Superior temporal gyrus (tissue), 1 donor: ENCODE results near the gene TECTB.
A peak's percentile ranks its signal among the peaks of the same experiment; 100 is the strongest.

Source experiments
- DNase-seq: peaks from one replicate; pipeline ENCODE4 v3.0.0-alpha.2; 2016; ENCODE audit errors: extremely low spot score

TECTB gene

GRCh38 chr10:112308125-112308502 lies 24.9 kb downstream of the TECTB start:
- DNase-seq, result no peak

DNA sequence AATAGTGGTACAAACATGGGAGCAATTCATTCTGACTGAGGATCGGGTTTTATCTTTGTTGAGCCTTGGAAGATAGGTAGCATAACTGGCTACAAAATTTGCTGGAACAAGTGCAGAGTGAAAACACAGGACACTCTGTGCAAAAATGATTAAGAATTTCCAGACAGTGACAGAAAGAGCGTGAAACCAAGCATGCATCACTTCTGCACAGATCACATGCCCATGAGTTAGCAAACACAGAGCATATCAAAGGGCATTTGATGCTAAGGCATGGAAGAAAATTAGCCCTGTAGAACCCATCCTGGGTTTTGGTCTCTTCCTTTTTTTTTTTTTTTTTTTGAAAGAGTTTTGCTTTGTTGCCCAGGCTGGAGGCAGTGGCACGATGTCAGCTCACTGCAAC lies 28.3 kb downstream of the TECTB start:
- DNase-seq, result no peak

GRCh38 chr10:112313234-112313633 lies 30.0 kb downstream of the TECTB start:
- DNase-seq, result no peak

GRCh38 chr10:112313911-112314310 lies 30.7 kb downstream of the TECTB start:
- DNase-seq, result no peak

DNA sequence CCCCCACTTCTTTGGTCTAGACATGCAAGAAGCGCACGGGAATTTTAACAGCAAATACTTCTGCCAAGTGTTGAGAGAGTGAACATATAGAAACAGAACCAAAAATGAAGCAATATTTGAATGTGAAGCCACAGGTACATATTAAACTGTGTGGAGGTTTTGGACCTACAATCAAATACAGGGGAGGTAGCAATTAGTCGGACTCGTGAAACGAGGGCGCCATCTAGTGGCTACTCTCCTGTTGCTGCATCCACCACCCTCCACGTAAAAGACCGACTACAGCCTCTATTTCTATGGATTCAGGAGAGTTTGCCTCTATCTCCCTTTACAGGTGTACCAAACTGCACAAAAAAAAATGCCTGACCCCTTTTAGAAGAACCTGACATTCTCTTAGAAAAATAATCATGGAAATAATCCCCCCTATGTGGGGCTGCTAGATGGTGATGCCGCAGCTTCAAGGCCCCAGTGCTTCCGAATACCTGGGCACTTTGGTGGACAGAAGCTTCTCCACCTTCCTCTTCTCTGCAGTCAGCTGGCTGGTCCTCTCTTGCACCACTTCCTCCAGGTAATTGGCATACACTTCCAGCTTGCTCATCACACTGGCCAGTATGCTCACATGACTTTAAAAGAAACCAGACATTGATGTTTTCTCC lies 31.7 kb downstream of the TECTB start:
- DNase-seq, result peak; percentile 91

DNA sequence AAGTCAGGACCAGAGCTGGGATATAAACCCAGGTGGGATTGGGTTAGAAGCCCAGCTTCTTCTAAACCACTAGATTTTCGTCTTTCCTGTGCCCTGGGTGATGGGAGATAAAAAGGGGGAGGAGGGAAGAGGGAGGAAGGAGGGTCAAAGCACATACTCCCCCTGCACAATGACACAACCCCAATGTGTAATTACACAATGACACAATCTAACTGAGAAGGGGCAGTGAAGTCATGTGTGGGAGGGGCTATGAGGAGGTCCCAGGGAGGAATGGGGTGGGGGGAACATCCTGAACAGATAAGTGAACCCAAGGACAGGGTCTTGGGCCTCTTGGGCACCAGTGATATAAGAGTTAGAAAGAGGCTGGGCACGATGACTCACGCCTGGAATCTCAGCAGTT lies 44.5 kb downstream of the TECTB start:
- DNase-seq, result no peak

GRCh38 chr10:112330162-112330561 lies 47.0 kb downstream of the TECTB start:
- DNase-seq, result no peak

DNA sequence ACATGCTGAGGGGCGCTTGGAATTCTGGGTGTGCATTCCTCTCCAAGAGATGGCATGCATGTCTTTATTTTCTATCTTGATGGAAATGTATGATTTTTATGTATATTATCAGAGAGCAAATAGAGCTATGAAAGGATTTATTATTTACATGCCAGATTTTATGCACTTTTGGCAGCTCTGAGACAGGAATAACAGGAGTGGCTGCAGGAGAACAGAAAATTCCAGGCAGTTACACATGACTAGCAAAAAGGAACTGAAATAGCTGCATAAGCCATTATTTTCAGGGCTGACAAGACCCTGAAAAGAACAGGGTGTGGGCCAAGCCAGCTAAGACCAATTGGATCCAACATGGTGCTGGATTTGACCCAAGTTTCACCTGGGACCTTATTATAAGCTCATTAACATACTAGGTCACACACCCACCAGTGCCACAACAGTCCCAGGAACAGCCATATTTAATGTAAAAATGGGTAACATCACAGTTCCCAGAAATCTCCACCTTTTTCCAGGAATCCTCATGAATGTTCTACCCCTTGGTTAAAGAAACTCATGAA lies 47.5 kb downstream of the TECTB start:
- peak; percentile 21 for DNase-seq

- DNase-seq, result no peak
These were observed 48.8 kb downstream of the TECTB start for GRCh38 chr10:112332022-112332421.

DNA sequence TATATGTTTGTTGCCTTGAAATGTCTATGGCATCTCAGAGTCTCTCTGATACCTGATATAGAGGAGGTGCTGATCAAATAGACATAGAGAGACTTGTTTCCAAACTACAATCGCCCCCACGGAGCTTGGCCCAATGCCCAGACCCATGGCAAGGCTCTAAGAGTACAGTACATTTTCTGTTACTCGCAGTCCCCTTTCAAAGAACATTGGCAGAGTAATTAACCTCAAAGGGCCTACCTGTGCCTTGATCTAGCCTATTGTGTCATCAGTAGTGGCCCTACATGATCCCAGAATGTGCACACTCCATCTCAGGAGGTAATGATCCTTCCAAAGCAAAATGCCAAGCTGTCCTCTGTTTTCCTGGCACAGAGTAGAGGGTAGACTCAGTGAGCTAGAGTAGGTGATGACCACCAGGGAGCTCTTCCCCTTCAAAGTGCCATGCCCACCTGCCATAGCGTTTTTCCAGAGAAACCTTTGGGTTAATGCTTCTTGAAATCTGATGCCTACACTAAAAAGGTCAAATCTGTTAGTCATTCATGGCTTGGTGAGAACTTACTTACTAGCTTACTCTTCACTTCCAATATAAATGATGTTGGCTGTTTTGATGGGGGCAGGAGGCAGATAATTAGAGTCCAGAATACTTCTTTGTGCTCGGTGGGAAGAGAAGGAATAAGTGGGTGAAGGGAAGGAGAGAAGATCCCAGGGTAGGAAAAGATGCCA lies 49.5 kb downstream of the TECTB start:
- DNase-seq, result no peak

GRCh38 chr10:112333452-112333851 lies 50.3 kb downstream of the TECTB start:
- no peak for DNase-seq

GRCh38 chr10:112335111-112335867 lies 52.1 kb downstream of the TECTB start:
- DNase-seq, result no peak

DNA sequence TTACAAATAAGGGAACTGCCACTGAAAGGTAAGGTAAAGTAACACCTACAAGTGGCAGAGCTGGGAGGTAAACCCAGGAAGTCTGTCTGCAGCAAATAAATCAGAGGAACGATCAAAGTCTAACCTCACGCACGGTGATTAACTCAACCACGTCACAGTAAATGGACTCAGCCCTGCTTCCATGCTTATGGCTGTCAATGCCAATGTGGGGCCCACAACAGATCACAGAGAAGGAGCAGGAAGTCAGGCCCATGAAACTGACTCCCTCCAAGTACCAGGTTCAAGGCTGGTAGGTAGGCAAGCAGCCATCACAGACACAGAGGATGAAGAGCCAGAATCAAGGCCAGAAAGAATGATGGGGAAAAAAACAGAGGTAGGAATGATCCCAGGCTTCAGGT lies 52.7 kb downstream of the TECTB start:
- DNase-seq, result no peak

DNA sequence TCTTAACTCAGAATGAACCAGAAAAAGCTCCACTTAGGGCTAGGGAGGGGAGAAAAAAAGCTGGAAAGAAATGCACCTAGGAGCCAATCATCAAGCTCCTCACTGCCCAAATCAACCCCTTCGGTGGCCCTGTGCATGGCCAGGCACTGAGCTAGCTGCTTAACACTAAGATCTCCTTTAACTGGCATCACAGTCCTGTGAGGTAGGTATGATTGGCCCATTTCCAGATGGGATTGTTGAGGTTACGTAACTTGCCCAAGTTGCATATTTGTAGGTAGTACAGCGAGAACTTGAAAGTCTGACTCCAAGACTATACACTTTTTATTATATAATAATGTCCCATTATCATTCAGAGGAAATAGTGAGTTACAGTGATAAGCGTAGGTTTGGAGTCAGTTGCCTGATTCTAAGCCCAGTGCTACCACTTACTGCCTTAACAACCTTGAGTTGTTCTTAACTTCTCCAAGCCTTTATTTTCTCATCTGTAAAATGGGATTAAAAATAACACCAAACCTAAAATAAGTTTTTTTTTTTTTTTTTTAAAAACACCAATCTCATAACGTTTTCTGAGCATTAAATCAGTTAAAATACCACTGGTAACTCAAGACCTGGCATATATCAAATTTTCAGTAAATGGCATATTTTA lies 53.5 kb downstream of the TECTB start:
- no peak for DNase-seq

DNA sequence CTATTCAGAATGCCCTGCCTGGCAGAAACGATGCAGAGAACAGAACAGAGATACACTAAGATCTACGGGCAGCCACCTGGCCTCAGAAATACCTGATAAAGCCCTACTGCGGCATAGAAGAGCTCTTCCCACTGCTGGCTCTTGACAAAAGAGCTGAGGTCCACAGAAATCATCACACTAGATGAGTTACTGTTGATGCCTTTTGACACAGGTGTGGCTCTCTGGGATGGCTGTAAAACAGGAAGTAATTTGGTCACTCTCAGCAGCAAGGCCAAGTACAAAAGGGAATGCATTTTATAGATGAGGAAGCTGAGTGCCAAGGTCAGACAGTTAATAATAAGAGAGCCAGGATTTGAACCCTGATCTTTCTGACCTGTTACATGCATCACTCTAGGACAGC lies 55.8 kb downstream of the TECTB start:
- DNase-seq, result no peak

- DNase-seq, result no peak
These were observed 57.4 kb downstream of the TECTB start for GRCh38 chr10:112340601-112341000.

DNA sequence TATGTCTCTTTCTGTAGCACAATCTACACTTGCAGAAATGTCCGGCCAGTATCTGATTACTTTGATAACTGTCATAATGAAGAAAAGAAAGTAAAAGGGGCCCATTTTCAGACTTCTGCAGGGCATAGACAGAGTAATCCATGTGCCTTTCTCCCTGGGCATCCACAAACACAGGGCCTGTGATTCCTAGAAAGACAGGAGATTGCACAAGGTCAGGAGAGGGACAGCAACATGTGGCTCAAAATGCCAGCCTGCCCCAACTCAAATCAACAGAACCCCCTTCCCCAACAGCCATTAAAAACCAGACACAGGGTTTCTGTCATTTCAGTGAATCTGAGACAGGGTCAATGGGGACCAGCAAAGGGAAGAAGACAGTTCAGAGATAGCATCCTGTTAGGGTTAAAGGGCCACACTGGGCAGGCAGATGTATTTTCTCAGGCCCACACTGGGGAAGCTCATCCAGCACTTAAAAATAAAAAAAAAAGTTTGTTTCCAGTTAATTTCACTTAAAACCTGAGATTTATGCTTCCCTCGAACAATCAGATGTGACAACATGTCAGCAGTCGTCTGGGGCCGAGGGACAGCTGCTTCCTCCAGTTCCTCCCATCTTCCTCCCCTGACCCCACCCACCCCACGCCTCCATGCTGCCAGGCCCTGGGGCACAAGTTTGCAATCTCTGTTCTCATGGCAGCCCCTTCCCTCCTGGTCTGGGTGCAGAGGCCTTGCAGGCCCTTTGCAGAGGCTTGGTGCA lies 60.0 kb downstream of the TECTB start:
- DNase-seq, result no peak

DNA sequence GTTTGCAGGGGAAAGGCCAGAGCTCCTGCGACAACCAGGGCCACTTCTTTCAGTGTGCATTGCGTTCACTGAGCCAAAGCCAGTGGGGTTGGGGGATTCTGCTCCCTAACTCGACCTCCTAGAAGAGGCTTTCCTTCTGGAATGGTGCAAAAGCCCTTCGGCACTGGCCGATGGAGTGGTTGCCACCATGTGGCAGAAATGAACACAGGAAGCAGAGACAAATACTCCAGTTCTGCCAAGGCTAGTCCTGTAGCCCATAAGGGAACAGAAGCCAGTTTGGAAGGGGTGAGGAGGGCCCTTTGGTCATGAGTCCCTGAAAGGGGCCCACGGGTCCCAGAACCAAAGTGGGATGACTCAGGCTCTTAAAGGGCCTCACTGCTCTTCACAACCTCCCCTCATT lies 61.1 kb downstream of the TECTB start:
- no peak for DNase-seq

- no peak for DNase-seq
These were observed 62.0 kb downstream of the TECTB start for GRCh38 chr10:112345202-112345601.

DNA sequence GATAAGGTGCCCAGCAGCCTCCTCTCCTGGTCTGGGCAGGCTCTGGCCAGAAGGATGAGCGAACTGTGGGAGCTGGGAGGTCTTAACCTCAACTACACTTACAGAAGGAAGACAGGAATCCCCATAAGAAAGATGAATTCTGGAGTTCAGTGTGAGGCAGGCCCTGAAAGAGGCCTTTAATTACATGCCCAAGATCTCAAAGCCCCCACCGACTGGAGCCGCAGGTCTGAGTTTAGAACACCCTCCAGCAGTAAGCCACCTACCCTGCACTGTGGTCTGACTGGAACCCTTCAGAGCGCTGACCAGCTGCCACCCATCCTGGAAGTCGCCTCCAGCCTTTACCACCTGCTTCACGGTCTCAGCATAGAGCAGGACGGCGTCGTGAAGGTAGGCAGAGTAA lies 62.5 kb downstream of the TECTB start:
- no peak for DNase-seq

DNA sequence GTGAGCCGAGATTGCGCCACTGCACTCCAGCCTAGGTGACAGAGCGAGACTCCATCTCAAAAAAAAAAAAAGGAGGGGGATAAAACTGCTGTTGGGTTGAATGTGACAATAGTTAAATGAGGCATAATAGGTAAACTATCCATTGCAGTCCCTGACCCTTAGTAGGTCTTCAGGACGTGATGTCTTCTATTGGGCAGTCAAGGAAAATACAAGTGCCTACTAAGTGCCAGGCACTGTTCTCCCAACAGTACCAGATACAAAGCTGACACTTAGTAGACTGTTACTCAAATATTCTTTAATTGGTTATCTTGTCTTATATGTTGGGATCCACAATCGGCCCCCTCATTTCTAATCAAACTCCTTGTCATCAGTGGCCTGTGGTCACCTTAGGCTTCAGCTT lies 63.6 kb downstream of the TECTB start:
- DNase-seq, result no peak
